ENCODE data around the gene ALPP.

The ALPP gene

DNA sequence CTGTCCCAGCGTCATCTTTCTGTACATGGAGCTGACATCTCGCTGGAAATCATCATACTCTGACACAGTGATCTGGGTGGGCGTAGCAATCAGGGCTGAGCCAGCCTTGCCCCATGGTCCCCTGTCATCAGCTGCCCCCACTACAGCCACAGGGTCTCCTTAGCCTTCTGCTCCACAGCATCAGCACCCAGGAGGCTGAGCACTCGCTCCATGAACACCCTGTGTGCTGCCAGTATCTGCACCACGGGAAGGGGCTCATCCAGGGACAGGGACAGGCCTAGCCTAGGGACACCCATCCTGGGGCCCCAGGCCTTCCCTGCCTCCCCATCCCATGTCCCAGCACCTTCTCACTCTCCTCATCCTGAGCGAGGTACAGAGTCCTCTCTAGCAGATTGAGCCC, 39.5 kb downstream of the ALPP start:
- no peak overlapping the region for H3K4me3 ChIP-seq (ENCODE audit: low read depth, low read length)
- no peak for DNase-seq (ENCODE audit: low read depth)
- TF ChIP-seq, protein P1, sequence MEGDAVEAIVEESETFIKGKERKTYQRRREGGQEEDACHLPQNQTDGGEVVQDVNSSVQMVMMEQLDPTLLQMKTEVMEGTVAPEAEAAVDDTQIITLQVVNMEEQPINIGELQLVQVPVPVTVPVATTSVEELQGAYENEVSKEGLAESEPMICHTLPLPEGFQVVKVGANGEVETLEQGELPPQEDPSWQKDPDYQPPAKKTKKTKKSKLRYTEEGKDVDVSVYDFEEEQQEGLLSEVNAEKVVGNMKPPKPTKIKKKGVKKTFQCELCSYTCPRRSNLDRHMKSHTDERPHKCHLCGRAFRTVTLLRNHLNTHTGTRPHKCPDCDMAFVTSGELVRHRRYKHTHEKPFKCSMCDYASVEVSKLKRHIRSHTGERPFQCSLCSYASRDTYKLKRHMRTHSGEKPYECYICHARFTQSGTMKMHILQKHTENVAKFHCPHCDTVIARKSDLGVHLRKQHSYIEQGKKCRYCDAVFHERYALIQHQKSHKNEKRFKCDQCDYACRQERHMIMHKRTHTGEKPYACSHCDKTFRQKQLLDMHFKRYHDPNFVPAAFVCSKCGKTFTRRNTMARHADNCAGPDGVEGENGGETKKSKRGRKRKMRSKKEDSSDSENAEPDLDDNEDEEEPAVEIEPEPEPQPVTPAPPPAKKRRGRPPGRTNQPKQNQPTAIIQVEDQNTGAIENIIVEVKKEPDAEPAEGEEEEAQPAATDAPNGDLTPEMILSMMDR (IDR thresholded peaks at IDR 0.05; ENCODE audit: insufficient read depth, low read depth, low read length, missing control alignments): no peak

DNA sequence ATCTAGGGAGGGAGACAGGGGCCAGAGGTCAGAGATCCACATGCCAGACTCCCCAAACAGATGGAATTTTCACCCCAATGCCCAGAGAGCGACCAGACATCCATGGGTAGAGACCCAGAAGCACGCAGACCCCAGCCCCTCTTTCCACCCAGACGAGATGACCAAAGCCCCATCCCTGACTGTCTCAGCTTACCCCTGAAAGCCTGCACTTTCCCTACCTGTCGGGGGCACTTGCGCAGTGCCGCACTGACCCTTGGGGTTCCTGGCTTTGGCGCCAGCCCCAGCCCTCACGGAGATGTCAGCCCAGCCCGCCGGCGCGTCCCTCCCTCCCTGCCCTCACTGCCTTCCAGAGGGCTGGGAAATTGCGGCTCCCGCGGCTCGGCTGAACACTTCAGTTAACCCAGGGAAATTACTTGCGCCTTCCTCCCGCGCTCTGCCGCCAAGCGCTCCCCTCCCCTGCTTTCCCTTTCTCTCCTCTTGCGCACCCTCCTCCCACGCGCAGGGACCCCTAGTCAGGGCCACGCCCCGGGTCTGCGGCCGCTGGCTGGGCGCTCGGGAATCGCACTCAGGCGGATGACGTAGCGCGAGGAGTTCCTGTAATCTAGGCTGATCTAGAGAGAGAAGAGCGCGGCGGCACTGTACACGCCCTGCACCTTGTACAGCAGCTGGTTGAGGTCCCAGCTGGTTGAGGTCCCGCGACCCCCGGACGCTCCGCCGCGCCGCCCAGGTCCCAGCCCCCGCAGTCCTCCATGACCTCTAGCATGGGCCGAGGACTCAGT, 40.1 kb downstream of the ALPP start:
- TF ChIP-seq, protein P1 (IDR thresholded peaks at IDR 0.05; ENCODE audit: insufficient read depth, low read depth, low read length, missing control alignments): no peak
- DNase-seq (ENCODE audit: low read depth): no peak
- no peak overlapping the region for H3K4me3 ChIP-seq (ENCODE audit: low read depth, low read length)

DNA sequence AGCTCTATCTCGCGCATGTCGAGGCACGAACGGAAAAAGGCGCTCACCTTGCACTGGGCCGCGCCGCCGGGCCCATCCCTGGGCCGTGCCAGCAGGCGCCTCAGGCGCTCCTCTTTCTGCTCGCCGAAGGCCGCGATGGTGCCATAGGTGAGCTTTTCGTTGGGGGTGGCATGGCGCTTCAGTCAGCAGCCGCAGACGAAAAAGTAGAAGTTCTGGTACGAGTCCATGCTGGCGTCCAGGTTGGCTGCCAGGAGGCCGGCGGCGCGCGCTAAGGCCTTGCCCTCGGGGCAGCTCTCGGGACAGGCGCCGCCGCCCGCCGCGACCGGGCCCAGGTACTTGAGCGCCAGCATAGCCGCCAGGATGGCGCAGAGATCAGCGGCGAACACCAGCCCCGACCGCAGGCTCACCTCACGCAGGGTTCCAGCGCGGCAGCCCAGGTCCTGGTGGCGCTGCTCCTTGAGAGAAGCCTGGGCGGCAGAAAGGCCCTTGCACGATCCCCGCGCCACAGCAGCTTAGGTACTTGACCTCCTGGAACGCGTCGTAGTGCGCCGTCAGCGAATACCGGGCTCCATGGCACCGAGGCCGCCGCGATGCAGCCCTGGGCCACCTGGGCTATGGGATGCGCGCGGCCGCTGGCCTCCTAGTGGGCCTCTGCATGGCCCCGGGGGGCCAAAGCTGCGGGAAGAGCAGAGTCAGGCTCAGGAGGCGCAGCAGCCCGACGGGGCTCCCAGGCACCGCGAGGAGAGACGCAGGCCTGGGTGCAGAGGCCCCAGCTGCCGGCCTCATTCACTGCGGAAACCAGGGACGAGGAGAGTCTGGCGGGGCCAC, 40.9 kb downstream of the ALPP start:
- H3K4me3 ChIP-seq (ENCODE audit: low read depth, low read length): no peak overlapping the region
- DNase-seq (ENCODE audit: low read depth): no peak
- TF ChIP-seq, protein P1 (IDR thresholded peaks at IDR 0.05; ENCODE audit: insufficient read depth, low read depth, low read length, missing control alignments): no peak

DNA sequence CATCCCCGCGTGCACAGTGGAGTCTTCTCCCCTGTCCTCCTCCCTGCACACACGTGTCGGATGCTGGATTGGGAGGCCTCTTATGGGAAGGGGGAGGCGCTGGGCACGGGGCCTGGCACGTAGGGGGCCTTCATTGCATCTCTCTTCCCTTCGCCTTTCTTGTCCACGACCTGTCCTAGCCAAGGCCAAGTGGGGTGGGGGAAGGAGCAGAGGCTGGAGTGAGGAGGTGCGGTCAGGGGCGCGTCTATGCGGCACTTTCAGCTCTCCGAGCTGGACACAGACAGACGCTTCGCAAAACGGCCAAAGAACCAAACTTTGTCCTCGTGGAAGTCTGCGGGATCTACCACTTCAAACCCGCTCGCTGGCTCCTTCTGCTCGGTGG, 41.5 kb downstream of the ALPP start:
- no peak for DNase-seq (ENCODE audit: low read depth)
- no peak overlapping the region for H3K4me3 ChIP-seq (ENCODE audit: low read depth, low read length)
- TF ChIP-seq, protein P1 (IDR thresholded peaks at IDR 0.05; ENCODE audit: insufficient read depth, low read depth, low read length, missing control alignments): no peak

DNA sequence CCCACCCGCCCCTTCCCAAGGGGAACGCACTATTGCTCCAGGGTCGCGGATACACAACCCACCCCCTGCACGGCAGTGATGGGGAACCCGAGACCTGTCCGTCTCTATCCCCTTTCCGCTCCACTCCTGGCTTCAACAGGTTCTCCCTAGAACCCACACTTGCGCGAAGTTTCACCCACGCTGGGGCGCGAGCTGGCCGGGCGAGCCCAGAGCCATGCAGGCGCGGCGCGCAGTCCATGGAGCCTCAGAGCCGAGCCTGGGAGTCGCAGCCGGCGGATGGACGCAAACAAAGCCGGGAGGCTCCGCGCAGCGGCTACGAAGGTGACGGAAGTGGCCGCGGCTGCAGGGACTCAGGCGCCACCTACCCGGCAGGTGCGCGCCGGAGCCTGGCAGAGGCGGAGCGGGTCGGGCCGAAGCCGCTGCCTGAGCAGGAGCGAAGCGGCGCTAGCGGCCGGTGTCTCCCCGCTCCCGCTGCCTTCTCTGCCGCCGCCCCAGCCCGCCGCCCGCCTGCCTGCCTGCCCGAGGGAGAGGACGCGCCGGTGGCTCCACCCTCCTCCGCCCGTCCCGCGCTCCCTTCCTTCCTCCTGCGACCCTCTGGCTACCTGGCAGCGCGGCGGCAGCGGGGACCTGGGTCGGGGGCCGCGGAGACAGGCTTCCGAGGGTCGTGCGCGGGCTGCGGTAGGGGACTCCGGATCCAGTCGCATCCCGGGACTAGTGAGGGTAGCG, 42.1 kb downstream of the ALPP start:
- TF ChIP-seq, protein P1 (IDR thresholded peaks at IDR 0.05; ENCODE audit: insufficient read depth, low read depth, low read length, missing control alignments): peak; percentile 3
- H3K4me3 ChIP-seq (ENCODE audit: low read depth, low read length): no peak overlapping the region
- peak; percentile 41 for DNase-seq (ENCODE audit: low read depth)

DNA sequence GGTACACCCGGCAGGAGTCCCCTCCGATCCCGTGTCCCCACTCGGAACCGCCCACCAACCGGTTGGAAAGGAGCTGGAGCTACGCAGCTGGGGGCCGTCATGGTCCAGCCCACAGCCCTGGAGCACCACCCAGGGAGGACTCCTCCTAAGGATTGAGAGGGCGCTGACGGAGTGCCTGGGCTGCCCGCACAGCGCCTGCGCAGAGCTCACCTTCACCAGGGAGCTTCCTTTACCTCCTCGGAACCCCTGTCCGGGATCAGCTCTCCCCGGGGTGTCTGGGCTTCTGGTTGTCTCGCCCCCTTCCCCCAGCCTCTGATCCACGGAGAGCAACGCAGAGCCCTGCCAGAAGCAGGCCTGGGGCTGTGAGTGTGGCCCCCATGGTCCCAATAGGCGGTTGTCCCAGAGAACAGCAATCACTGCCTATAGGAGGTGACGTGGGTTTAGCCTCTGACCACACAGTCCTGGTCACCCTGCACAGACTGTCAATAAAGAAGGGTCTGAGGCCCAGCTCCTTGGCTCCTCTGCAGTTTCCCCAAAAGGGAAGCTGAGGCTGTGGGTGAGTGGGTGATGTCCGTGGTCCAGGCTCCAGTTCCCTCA, 42.7 kb downstream of the ALPP start:
- TF ChIP-seq, protein P1 (IDR thresholded peaks at IDR 0.05; ENCODE audit: insufficient read depth, low read depth, low read length, missing control alignments): no peak
- no peak overlapping the region for H3K4me3 ChIP-seq (ENCODE audit: low read depth, low read length)
- no peak for DNase-seq (ENCODE audit: low read depth)

Data from GM12865 (cell line).